ENCODE measurements around the gene KCNIP3. TPM values are rescaled to one million over a fixed set of nuclear protein-coding genes. Genes with fewer than 3 reads are reported as not detected.

Gene KCNIP3
- total and polyA plus RNA-seq, 2 donors (not counting 1 experiment from before 2014, with no cell fraction given) = not detected

- WGBS (ENCODE audit: insufficient coverage) = 96% methylated on average over 14 of the region's 14 CpGs
- POLR2A ChIA-PET = no interaction called here
- peaks cover 0 to 10% (median 0%) of the 10 kb centered on the region in 3 donors for H3K9me3 ChIP-seq (ENCODE audit: control extremely low read depth in 1 of 3, control insufficient read depth in 2 of 3, insufficient read depth in 1 of 3, low read length in 2 of 3)
- Mint-ChIP-seq H3K4me3 (no peak overlapping the region), H3K9me3 (ENCODE audit: insufficient read depth) (peaks cover 3% of the 10 kb centered on the region), H3K4me1 (no peaks in the 10 kb centered on the region), H3K27ac (no peak overlapping the region), H3K27me3 (no peaks in the 10 kb centered on the region)
- H3K4me1 ChIP-seq (ENCODE audit: control insufficient read depth in 2 of 2, insufficient read depth in 2 of 2, low read length in 2 of 2) = no peaks in the 10 kb centered on the region
- no peak overlapping the region for H3K9ac ChIP-seq (ENCODE audit: low read length)
- no peak for TF ChIP-seq CTCF (IDR thresholded peaks at IDR 0.05)
- no peak for TF ChIP-seq EZH2 (IDR thresholded peaks at IDR 0.05; ENCODE audit: borderline replicate concordance, insufficient read depth, low read depth, low read length, poor library complexity, severe bottlenecking)
- H2AFZ ChIP-seq (ENCODE audit: insufficient read depth, low read depth, low read length, poor library complexity, severe bottlenecking) = no peak overlapping the region
- ATAC-seq (ENCODE audit: low read depth) = no peak
- H3K36me3 ChIP-seq (replicated peaks in 1 of 2; ENCODE audit: control extremely low read depth in 1 of 2, control insufficient read depth in 1 of 2, extremely low read depth in 1 of 2, insufficient read depth in 2 of 2, low read length in 1 of 2) = no peaks in the 10 kb centered on the region
- H3K79me2 ChIP-seq (ENCODE audit: control insufficient read depth, insufficient read depth, low read length) = no peaks in the 10 kb centered on the region
- DNase-seq = no peak
- H3K27me3 ChIP-seq (replicated peaks in 1 of 4; ENCODE audit: control extremely low read depth in 1 of 4, control insufficient read depth in 3 of 4, insufficient read depth in 4 of 4, low read length in 3 of 4) = no peaks in the 10 kb centered on the region
- no peaks in the 10 kb centered on the region for H4K20me1 ChIP-seq (ENCODE audit: control insufficient read depth, insufficient read depth, low read length, poor library complexity, severe bottlenecking)
- no peak overlapping the region for H3K4me3 ChIP-seq (ENCODE audit: control extremely low read depth in 1 of 5, extremely low read depth in 1 of 5, insufficient read depth in 1 of 5, low read depth in 2 of 5, low read length in 4 of 5)
- H3K27ac ChIP-seq (ENCODE audit: low read length in 2 of 2) = no peak overlapping the region
- CTCF ChIA-PET = no interaction called here
- intact Hi-C loops (cut with micrococcal nuclease) = no loop called here
- H3K4me2 ChIP-seq (replicated peaks; ENCODE audit: low read depth, low read length, poor library complexity, severe bottlenecking) = no peak overlapping the region
Observed at GRCh38 chr2:95329401-95329800, 32.3 kb downstream of the KCNIP3 start.

DNA sequence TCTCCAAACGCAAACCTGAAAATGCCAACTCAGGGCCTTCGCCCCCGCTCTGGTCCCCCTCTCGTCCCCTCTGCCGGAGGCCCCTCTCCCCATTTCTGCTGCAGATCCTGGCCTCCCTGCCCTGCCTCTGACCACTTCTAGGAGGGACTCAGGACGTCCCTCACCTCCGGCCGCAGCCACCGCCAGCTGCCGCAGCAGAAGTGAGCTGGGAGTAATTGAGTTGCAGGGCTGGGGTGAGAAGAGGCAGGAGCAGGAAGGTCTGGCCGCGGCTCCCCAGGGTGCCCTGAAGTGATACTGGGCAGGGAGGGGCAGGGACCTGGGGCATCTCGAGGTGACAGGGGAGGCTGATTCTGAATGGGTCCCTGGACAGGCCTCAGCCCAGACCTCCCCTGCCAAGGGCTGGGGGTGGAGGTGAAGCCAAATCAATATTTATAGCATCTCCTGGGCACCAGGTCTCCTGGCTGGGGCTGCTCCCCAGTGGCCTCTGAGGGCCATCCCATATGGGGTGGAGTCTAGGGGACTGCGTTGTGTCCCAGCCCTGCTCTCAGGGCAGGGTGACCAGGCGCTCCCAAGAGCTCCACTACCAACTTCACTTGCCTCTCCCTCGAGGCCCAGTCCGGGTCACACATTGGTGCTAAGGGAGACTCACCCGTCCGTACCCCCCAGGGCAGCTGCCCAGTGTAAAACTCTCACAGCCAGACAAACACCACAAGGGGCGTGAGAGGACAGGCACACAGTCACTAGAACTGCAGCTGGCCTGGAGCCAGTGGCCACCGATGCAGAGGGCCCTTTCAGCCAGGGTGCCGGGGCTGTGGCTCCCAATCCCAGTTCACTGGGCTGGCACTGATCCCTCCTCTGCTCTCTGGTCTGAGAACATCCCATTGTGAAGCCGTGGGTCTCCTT is 33.0 kb downstream of the KCNIP3 start:
- no peaks in the 10 kb centered on the region for H3K27me3 Mint-ChIP-seq
- peaks cover 3% of the 10 kb centered on the region for H3K9me3 Mint-ChIP-seq (ENCODE audit: insufficient read depth)
- no peak overlapping the region for H3K4me3 Mint-ChIP-seq

More for the DNA sequence above, 33.0 kb downstream of the KCNIP3 start:
- TF ChIP-seq CTCF (IDR thresholded peaks at IDR 0.05) (no peak), EZH2 (IDR thresholded peaks at IDR 0.05; ENCODE audit: borderline replicate concordance, insufficient read depth, low read depth, low read length, poor library complexity, severe bottlenecking) (no peak)
- Mint-ChIP-seq H3K27ac (no peak overlapping the region), H3K4me1 (no peaks in the 10 kb centered on the region)
- ATAC-seq (ENCODE audit: low read depth) (no peak), DNase-seq (no peak)
- Histone ChIP-seq H3K27me3 (replicated peaks in 1 of 4; ENCODE audit: control extremely low read depth in 1 of 4, control insufficient read depth in 3 of 4, insufficient read depth in 4 of 4, low read length in 3 of 4) (no peaks in the 10 kb centered on the region), H3K4me1 (ENCODE audit: control insufficient read depth in 2 of 2, insufficient read depth in 2 of 2, low read length in 2 of 2) (no peaks in the 10 kb centered on the region), H3K9ac (ENCODE audit: low read length) (no peak overlapping the region), H3K4me2 (replicated peaks; ENCODE audit: low read depth, low read length, poor library complexity, severe bottlenecking) (no peak overlapping the region), H3K27ac (ENCODE audit: low read length in 2 of 2) (no peak overlapping the region), H2AFZ (ENCODE audit: insufficient read depth, low read depth, low read length, poor library complexity, severe bottlenecking) (no peak overlapping the region), H3K36me3 (replicated peaks in 1 of 2; ENCODE audit: control extremely low read depth in 1 of 2, control insufficient read depth in 1 of 2, extremely low read depth in 1 of 2, insufficient read depth in 2 of 2, low read length in 1 of 2) (no peaks in the 10 kb centered on the region), H4K20me1 (ENCODE audit: control insufficient read depth, insufficient read depth, low read length, poor library complexity, severe bottlenecking) (no peaks in the 10 kb centered on the region), H3K4me3 (ENCODE audit: control extremely low read depth in 1 of 5, extremely low read depth in 1 of 5, insufficient read depth in 1 of 5, low read depth in 2 of 5, low read length in 4 of 5) (no peak overlapping the region), H3K9me3 (ENCODE audit: control extremely low read depth in 1 of 3, control insufficient read depth in 2 of 3, insufficient read depth in 1 of 3, low read length in 2 of 3) (peaks cover 0 to 6% (median 0%) of the 10 kb centered on the region in 3 donors), H3K79me2 (ENCODE audit: control insufficient read depth, insufficient read depth, low read length) (no peaks in the 10 kb centered on the region)
- CTCF ChIA-PET = no interaction called here
- intact Hi-C loops (cut with micrococcal nuclease) = no loop called here
- WGBS (ENCODE audit: insufficient coverage) = 90% methylated on average over 22 of the region's 23 CpGs
- POLR2A ChIA-PET = no interaction called here

Data from B cell (primary cell).